ENCODE results near the gene UGT2A2.

UGT2A2 gene

GRCh38 chr4:69601065-69601464, 38.4 kb downstream of the UGT2A2 start:
- Histone ChIP-seq H3K9ac (ENCODE audit: low read depth, low read length) (no peak overlapping the region), H3K4me2 (ENCODE audit: insufficient read depth, low read length) (no peak overlapping the region), H3K27ac (ENCODE audit: low read length) (no peak overlapping the region), H3K9me3 (ENCODE audit: insufficient read depth, low read length, severe bottlenecking) (no peaks in the 10 kb centered on the region), H2AFZ (ENCODE audit: low read depth, low read length) (no peak overlapping the region), H3K79me2 (ENCODE audit: insufficient read depth, low read length) (no peaks in the 10 kb centered on the region), H3K4me1 (ENCODE audit: insufficient read depth, low read length) (no peaks in the 10 kb centered on the region), H3K4me3 (ENCODE audit: low read depth in 1 of 2, low read length in 2 of 2) (no peak overlapping the region), H3K36me3 (ENCODE audit: insufficient read depth, low read length) (no peaks in the 10 kb centered on the region), H3K27me3 (ENCODE audit: insufficient read depth, low read length, poor library complexity) (no peaks in the 10 kb centered on the region), H4K20me1 (ENCODE audit: insufficient read depth, low read length) (no peaks in the 10 kb centered on the region)
- no peak for TF ChIP-seq EZH2 (IDR thresholded peaks at IDR 0.05; ENCODE audit: borderline replicate concordance, low read depth, low read length, severe bottlenecking)
- no peak for TF ChIP-seq CTCF (IDR thresholded peaks at IDR 0.05; ENCODE audit: borderline replicate concordance, extremely low read depth, low read length, poor library complexity, severe bottlenecking)
- DNase-seq (no peak), ATAC-seq (ENCODE audit: insufficient read depth, low read depth) (no peak)

- H3K36me3 ChIP-seq (ENCODE audit: insufficient read depth, low read length): no peaks in the 10 kb centered on the region
- H3K27ac ChIP-seq (ENCODE audit: low read length): no peak overlapping the region
- no peak overlapping the region for H3K4me2 ChIP-seq (ENCODE audit: insufficient read depth, low read length)
- no peak for TF ChIP-seq CTCF (IDR thresholded peaks at IDR 0.05; ENCODE audit: borderline replicate concordance, extremely low read depth, low read length, poor library complexity, severe bottlenecking)
- no peak for TF ChIP-seq EZH2 (IDR thresholded peaks at IDR 0.05; ENCODE audit: borderline replicate concordance, low read depth, low read length, severe bottlenecking)
- H3K9ac ChIP-seq (ENCODE audit: low read depth, low read length): no peak overlapping the region
- H3K27me3 ChIP-seq (ENCODE audit: insufficient read depth, low read length, poor library complexity): no peaks in the 10 kb centered on the region
- H4K20me1 ChIP-seq (ENCODE audit: insufficient read depth, low read length): no peaks in the 10 kb centered on the region
- H3K79me2 ChIP-seq (ENCODE audit: insufficient read depth, low read length): no peaks in the 10 kb centered on the region
- no peak overlapping the region for H2AFZ ChIP-seq (ENCODE audit: low read depth, low read length)
- DNase-seq: no peak
- H3K4me1 ChIP-seq (ENCODE audit: insufficient read depth, low read length): no peaks in the 10 kb centered on the region
- H3K9me3 ChIP-seq (ENCODE audit: insufficient read depth, low read length, severe bottlenecking): no peaks in the 10 kb centered on the region
- no peak for ATAC-seq (ENCODE audit: insufficient read depth, low read depth)
- H3K4me3 ChIP-seq (ENCODE audit: low read depth in 1 of 2, low read length in 2 of 2): no peak overlapping the region
Measured at GRCh38 chr4:69600013-69600412, 39.4 kb downstream of the UGT2A2 start.

- no peaks in the 10 kb centered on the region for H3K9me3 ChIP-seq (ENCODE audit: insufficient read depth, low read length, severe bottlenecking)
- no peak for DNase-seq
- no peak overlapping the region for H3K27ac ChIP-seq (ENCODE audit: low read length)
- no peak for ATAC-seq (ENCODE audit: insufficient read depth, low read depth)
- H3K79me2 ChIP-seq (ENCODE audit: insufficient read depth, low read length): no peaks in the 10 kb centered on the region
- H3K4me1 ChIP-seq (ENCODE audit: insufficient read depth, low read length): no peaks in the 10 kb centered on the region
- no peaks in the 10 kb centered on the region for H4K20me1 ChIP-seq (ENCODE audit: insufficient read depth, low read length)
- H2AFZ ChIP-seq (ENCODE audit: low read depth, low read length): no peak overlapping the region
- TF ChIP-seq EZH2 (IDR thresholded peaks at IDR 0.05; ENCODE audit: borderline replicate concordance, low read depth, low read length, severe bottlenecking) (no peak), CTCF (IDR thresholded peaks at IDR 0.05; ENCODE audit: borderline replicate concordance, extremely low read depth, low read length, poor library complexity, severe bottlenecking) (no peak)
- H3K27me3 ChIP-seq (ENCODE audit: insufficient read depth, low read length, poor library complexity): no peaks in the 10 kb centered on the region
- no peak overlapping the region for H3K4me2 ChIP-seq (ENCODE audit: insufficient read depth, low read length)
- no peak overlapping the region for H3K9ac ChIP-seq (ENCODE audit: low read depth, low read length)
- H3K4me3 ChIP-seq (ENCODE audit: low read depth in 1 of 2, low read length in 2 of 2): no peak overlapping the region
- no peaks in the 10 kb centered on the region for H3K36me3 ChIP-seq (ENCODE audit: insufficient read depth, low read length)
Measured at GRCh38 chr4:69594382-69594781, 45.1 kb downstream of the UGT2A2 start.

GRCh38 chr4:69591364-69591763, 48.1 kb downstream of the UGT2A2 start:
- no peak overlapping the region for H3K4me2 ChIP-seq (ENCODE audit: insufficient read depth, low read length)
- ATAC-seq (ENCODE audit: insufficient read depth, low read depth) (no peak), DNase-seq (no peak)
- H3K79me2 ChIP-seq (ENCODE audit: insufficient read depth, low read length): no peaks in the 10 kb centered on the region
- H3K4me1 ChIP-seq (ENCODE audit: insufficient read depth, low read length): no peaks in the 10 kb centered on the region
- H4K20me1 ChIP-seq (ENCODE audit: insufficient read depth, low read length): no peaks in the 10 kb centered on the region
- no peak for TF ChIP-seq EZH2 (IDR thresholded peaks at IDR 0.05; ENCODE audit: borderline replicate concordance, low read depth, low read length, severe bottlenecking)
- TF ChIP-seq CTCF (IDR thresholded peaks at IDR 0.05; ENCODE audit: borderline replicate concordance, extremely low read depth, low read length, poor library complexity, severe bottlenecking): no peak
- no peaks in the 10 kb centered on the region for H3K9me3 ChIP-seq (ENCODE audit: insufficient read depth, low read length, severe bottlenecking)
- H2AFZ ChIP-seq (ENCODE audit: low read depth, low read length): no peak overlapping the region
- H3K36me3 ChIP-seq (ENCODE audit: insufficient read depth, low read length): no peaks in the 10 kb centered on the region
- H3K27ac ChIP-seq (ENCODE audit: low read length): no peak overlapping the region
- no peak overlapping the region for H3K4me3 ChIP-seq (ENCODE audit: low read depth in 1 of 2, low read length in 2 of 2)
- H3K9ac ChIP-seq (ENCODE audit: low read depth, low read length): no peak overlapping the region
- H3K27me3 ChIP-seq (ENCODE audit: insufficient read depth, low read length, poor library complexity): no peaks in the 10 kb centered on the region

All from DND-41 (cell line).